DOHH2 (cell line): ENCODE results near the gene PRDM7.
"Not testable (repeated sequence)": the region's sequence is repeated elsewhere in the genome, so short reads cannot be mapped to it uniquely, and the experiment has no call there.

Experiments
- H3F3A ChIP-seq: fragments of 200-600 bp; sonication (generic), shearing (Covaris generic); 2 replicates; pipeline ENCODE4 v1.6.0; 2016; ENCODE audit warnings: antibody characterized with exemption, mild to moderate bottlenecking; ENCODE audit not compliant: control insufficient read depth, insufficient read depth
- H3K27ac ChIP-seq: fragments of 200-600 bp; sonication (generic); 2 replicates; pipeline ENCODE4 v1.5.1; 2014; ENCODE audit warnings: low read depth, mild to moderate bottlenecking, low read length, moderate library complexity
- H3K27me3 ChIP-seq: fragments of 200-600 bp; sonication (generic); 2 replicates; pipeline ENCODE4 v1.6.1; 2014; ENCODE audit warnings: mild to moderate bottlenecking, low read length, mixed read lengths; ENCODE audit not compliant: control insufficient read depth
- H3K36me3 ChIP-seq: fragments of 200-600 bp; sonication (generic); 2 replicates; pipeline ENCODE4 v1.6.1; 2014; ENCODE audit warnings: mild to moderate bottlenecking, low read length, moderate library complexity, mixed read lengths; ENCODE audit not compliant: control insufficient read depth
- H3K4me1 ChIP-seq: fragments of 200-600 bp; sonication (generic); 2 replicates; pipeline ENCODE4 v1.6.1; 2014; ENCODE audit warnings: mild to moderate bottlenecking, low read length, mixed read lengths; ENCODE audit not compliant: control insufficient read depth
- H3K4me2 ChIP-seq: fragments of 200-600 bp; sonication (generic); 2 replicates; pipeline ENCODE4 v1.6.0; 2014; ENCODE audit warnings: mild to moderate bottlenecking, low read length, moderate library complexity
- H3K4me3 ChIP-seq: fragments of 200-600 bp; sonication (generic); 2 replicates; pipeline ENCODE4 v1.5.1; 2014; ENCODE audit warnings: mild to moderate bottlenecking, low read length, mixed read lengths
- H3K79me2 ChIP-seq: fragments of 200-600 bp; sonication (generic); 2 replicates; pipeline ENCODE4 v1.6.1; 2014; ENCODE audit warnings: mild to moderate bottlenecking, low read length, mixed read lengths; ENCODE audit not compliant: control insufficient read depth
- H3K9me2 ChIP-seq: fragments of 200-600 bp; sonication (generic); replicated peaks from 2 replicates; pipeline ENCODE4 v1.6.1; 2014; ENCODE audit warnings: mild to moderate bottlenecking, low read length, mixed read lengths; ENCODE audit not compliant: control insufficient read depth
- H3K9me3 ChIP-seq: fragments of 200-600 bp; sonication (generic); 2 replicates; pipeline ENCODE4 v1.6.1; 2014; ENCODE audit warnings: antibody characterized with exemption, low read length, mixed read lengths; ENCODE audit not compliant: control insufficient read depth, insufficient read depth
- H4K20me1 ChIP-seq: fragments of 200-600 bp; sonication (generic); 2 replicates; pipeline ENCODE4 v1.6.0; 2014; ENCODE audit warnings: low read depth, mild to moderate bottlenecking, antibody characterized with exemption, low read length, moderate library complexity; ENCODE audit not compliant: control insufficient read depth, insufficient read depth

The PRDM7 gene

DNA sequence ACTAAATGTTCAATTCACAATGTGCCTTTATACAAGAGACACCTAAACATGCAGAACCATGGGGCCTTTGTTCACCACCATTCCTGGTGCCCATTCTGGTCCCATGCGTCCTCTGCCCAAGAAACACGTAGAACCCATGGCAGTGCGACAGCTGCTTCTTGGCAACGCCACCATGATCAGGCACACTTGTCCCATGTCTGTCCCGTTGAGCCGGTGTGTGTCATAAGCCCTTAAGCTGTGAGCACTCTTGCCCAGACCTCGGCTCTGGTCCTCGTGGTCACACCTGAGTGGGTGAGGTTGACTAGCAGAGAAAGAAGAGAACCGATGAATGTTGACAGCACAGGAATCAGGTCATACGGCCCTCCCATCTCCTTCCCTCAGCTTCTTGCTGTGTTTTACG, 24.2 kb upstream of the PRDM7 start:
- not testable (repeated sequence) for H3K36me3 ChIP-seq, H4K20me1 ChIP-seq, H3K4me2 ChIP-seq, H3F3A ChIP-seq, H3K27me3 ChIP-seq, H3K27ac ChIP-seq, H3K4me3 ChIP-seq, H3K4me1 ChIP-seq, H3K9me2 ChIP-seq, H3K9me3 ChIP-seq, H3K79me2 ChIP-seq

DNA sequence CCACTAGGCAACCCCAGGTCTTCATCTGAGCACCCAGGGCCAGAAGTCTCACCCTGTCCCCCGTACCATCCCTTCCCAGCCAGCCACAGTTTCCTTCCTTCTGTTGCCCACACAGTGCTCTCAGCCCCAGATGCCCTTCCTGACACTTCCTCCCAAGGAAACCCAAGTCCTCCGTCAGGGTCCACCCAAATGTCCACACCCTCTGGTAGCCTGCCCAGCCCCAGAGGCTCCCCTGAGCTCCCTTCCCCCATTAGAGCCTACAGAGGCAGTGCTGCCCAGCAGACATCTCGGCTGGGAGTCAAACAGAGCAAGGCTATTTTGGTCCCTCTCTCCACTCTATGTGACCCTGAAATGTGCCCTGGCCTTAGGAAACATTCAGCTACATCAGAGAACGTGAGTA, 23.7 kb upstream of the PRDM7 start:
- H3K9me3 ChIP-seq, H3K27ac ChIP-seq, H3K79me2 ChIP-seq, H3K4me3 ChIP-seq, H3K4me2 ChIP-seq, H3F3A ChIP-seq, H3K27me3 ChIP-seq, H3K9me2 ChIP-seq, H3K4me1 ChIP-seq, H3K36me3 ChIP-seq, H4K20me1 ChIP-seq: not testable (repeated sequence)

DNA sequence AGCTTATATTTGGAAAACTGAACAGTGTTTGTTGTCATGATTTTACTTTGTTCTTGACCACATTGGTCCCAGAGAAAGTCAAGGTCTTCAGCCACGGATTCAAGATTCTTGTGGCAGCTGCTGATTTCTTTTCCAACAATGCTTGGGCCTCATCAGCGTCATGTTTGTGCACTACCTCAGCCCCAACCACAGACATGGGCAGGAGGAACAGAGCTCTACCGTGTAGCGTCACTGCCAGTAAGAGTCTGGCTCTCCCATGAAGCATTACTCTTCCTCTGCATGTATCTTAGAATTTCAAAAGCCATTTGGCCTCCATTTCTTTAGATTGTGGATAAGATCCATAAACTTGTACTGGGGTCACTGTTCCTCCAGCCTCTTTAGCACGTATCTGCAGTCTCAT, 23.1 kb upstream of the PRDM7 start:
- H3F3A ChIP-seq, H3K79me2 ChIP-seq, H3K4me3 ChIP-seq, H3K4me1 ChIP-seq, H3K4me2 ChIP-seq, H3K27ac ChIP-seq, H3K27me3 ChIP-seq, H3K9me2 ChIP-seq, H3K9me3 ChIP-seq, H3K36me3 ChIP-seq, H4K20me1 ChIP-seq: not testable (repeated sequence)

DNA sequence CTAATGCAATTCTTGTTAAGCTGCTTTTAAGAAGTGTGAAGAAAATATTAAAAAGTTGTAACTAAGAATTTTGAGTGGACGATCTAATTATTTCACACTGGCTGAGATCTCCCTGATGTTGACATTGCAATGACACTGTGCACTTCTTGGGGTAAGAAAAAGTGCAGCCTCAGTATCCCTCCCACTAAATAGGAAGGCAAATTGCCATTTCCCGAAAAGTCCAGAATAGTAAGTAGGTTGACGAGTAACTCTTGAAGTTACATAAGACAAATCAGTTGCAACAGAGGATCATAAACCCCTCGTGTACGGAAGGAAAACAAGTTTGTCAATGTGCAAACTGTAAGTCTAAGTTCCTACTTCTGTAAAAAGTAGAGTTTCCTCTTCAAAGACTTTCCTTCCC, 21.8 kb upstream of the PRDM7 start:
- H3K9me3 ChIP-seq, H3K79me2 ChIP-seq, H3K4me3 ChIP-seq, H3K9me2 ChIP-seq, H3F3A ChIP-seq, H3K4me2 ChIP-seq, H3K27ac ChIP-seq, H3K27me3 ChIP-seq, H4K20me1 ChIP-seq, H3K4me1 ChIP-seq, H3K36me3 ChIP-seq: not testable (repeated sequence)

DNA sequence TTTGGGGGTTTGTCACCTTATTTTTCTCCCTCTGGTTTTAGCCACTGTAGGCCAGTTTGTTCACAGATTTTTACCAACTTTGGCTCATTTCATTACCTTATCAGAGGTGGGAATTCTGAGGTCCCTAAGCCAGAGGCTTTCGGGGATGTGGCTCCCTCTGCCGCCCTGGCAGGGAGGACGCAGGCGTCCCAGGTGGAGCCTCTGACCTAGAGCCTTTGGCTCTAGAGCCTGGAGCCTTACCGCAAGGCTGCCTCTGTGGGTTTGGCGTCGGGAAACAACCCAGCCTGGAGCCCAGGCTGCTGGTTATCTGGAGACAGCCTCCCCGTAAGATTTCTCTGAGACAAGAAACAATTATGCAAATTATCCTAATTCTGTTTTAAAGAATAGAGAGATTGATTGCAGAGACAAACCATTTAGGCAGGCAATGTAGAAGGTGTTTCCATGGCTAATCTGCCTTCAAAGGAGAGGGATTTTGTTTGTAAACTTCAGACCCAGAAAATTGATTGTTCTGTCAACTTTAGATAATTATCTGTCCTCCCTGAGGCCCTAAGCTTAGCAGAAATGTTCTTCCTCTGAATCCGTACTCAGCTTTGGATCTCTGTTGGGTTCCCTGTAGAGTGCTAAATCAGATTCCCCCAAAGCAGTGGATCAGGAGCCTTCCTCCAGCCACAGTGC, 20.0 kb upstream of the PRDM7 start:
- not testable (repeated sequence) for H3F3A ChIP-seq, H3K4me2 ChIP-seq, H3K9me2 ChIP-seq, H3K27ac ChIP-seq, H3K27me3 ChIP-seq, H3K36me3 ChIP-seq, H3K4me1 ChIP-seq, H3K9me3 ChIP-seq, H3K79me2 ChIP-seq, H4K20me1 ChIP-seq, H3K4me3 ChIP-seq

DNA sequence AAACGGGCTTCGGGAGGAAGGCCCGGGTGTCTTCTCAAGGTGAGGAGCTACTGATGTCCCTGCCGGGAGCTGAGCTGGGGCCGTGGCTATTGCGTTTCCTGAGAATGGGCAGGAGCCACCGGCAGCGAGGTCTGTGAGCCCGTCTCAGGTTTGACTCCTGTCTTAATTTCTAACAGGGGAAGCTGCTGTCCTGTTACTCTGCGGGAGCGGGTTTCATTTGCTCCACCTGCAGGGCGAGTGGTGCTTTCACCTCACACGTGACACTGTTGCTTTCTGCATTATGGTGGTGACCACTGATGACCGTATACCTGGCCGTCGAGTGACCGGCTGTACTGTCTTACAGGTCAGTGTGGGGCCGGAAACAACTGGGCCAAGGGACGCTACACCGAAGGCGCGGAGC, 17.7 kb upstream of the PRDM7 start:
- H3K27me3 ChIP-seq, H3F3A ChIP-seq, H3K9me2 ChIP-seq, H3K4me2 ChIP-seq, H3K27ac ChIP-seq, H3K36me3 ChIP-seq, H3K4me1 ChIP-seq, H3K4me3 ChIP-seq, H4K20me1 ChIP-seq, H3K79me2 ChIP-seq, H3K9me3 ChIP-seq: not testable (repeated sequence)

DNA sequence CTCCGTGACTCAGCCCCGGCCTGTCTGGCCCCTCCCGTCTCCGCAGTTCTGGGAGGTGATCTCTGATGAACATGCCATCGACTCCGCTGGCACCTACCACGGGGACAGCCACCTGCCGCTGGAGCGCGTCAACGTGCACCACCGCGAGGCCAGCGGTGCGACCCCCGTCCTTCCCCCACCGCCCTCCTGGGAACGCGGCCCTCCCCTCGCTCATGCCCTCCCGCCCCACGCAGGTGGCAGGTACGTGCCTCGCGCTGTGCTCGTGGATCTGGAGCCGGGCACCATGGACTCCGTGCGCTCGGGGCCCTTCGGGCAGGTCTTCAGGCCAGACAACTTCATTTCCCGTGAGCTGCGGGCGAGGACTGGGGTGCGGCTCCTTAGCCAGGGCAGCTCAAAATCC, 17.2 kb upstream of the PRDM7 start:
- not testable (repeated sequence) for H3F3A ChIP-seq, H3K4me1 ChIP-seq, H4K20me1 ChIP-seq, H3K27me3 ChIP-seq, H3K36me3 ChIP-seq, H3K27ac ChIP-seq, H3K4me3 ChIP-seq, H3K79me2 ChIP-seq, H3K9me3 ChIP-seq, H3K4me2 ChIP-seq, H3K9me2 ChIP-seq

DNA sequence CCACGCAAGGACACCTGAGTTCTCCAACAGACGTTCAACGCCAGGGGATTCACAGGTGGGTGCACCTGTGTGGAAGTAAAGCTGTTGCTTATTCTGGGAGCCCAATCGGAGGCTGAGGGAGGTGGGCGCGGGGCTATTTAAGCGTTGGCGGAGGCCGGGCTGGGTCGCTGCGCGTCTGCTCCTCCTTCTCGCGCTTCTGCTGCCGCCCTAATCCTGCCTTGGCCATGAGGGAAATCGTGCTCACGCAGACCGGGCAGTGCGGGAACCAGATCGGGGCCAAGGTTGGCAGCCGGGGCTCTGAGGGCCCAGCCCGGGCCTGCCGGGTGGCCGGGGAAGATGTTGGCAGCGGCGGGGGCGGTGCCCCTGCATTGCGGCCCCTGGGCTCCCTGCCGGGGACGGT, 16.7 kb upstream of the PRDM7 start:
- H3K4me2 ChIP-seq, H3K27me3 ChIP-seq, H3K4me3 ChIP-seq, H3K9me2 ChIP-seq, H3K9me3 ChIP-seq, H3K79me2 ChIP-seq, H3K4me1 ChIP-seq, H3K27ac ChIP-seq, H3F3A ChIP-seq, H3K36me3 ChIP-seq, H4K20me1 ChIP-seq: not testable (repeated sequence)
